Measurements from ENCODE around the gene GNG14. TPM values are rescaled to one million over a fixed set of nuclear protein-coding genes. Genes with fewer than 3 reads are reported as not detected.

Gene GNG14
- total and polyA plus RNA-seq, 2 of the 13 experiments (the other 11 are each of a cell fraction or from before 2014, with no cell fraction given) = not detected

GRCh38 chr19:12669270-12670158, 18.3 kb upstream of the GNG14 start (continued):
- peak; percentile 86; the same call in 1 of the 2 replicates for TF ChIP-seq GMEB1 (CRISPR knock-in tag; IDR thresholded peaks at IDR 0.05; ENCODE audit: borderline replicate concordance)
- no peak; the same call in 1 of the 2 replicates for TF ChIP-seq CBX5 (CRISPR knock-in tag; IDR thresholded peaks at IDR 0.05; ENCODE audit: borderline replicate concordance)
- no peak for TF ChIP-seq ZNF75D (CRISPR knock-in tag; IDR thresholded peaks at IDR 0.05; ENCODE audit: borderline replicate concordance)
- TF ChIP-seq ZNF431 (CRISPR knock-in tag; IDR thresholded peaks at IDR 0.05; ENCODE audit: borderline replicate concordance, low read depth) = no peak
- TF ChIP-seq KIAA2018 (CRISPR knock-in tag; IDR thresholded peaks at IDR 0.05; ENCODE audit: borderline replicate concordance) = no peak
- TF ChIP-seq MEIS1 (CRISPR knock-in tag; IDR thresholded peaks at IDR 0.05; ENCODE audit: borderline replicate concordance) = no peak
- TF ChIP-seq PATZ1 (CRISPR knock-in tag; IDR thresholded peaks at IDR 0.05) = peak; percentile 25; the same call in 1 of the 2 replicates
- TF ChIP-seq NCOA5 (CRISPR knock-in tag; IDR thresholded peaks at IDR 0.05) = no peak; the same call in 1 of the 2 replicates
- 0 out of 2 replicates have a peak, but pooled peaks have one; percentile 44 for TF ChIP-seq ZNF576 (CRISPR knock-in tag; IDR thresholded peaks at IDR 0.05)
- TF ChIP-seq PCBP1 (IDR thresholded peaks at IDR 0.05; ENCODE audit: borderline replicate concordance, low read depth, low read length) = 0 out of 2 replicates have a peak, but pooled peaks have one; percentile 35
- 0 out of 2 replicates have a peak, but pooled peaks have one; percentile 57 for TF ChIP-seq ZNF224 (CRISPR knock-in tag; IDR thresholded peaks at IDR 0.05)
